HepG2 (cell line): ENCODE results near the gene ZNF444. TPM values are rescaled to one million over a fixed set of nuclear protein-coding genes. Genes with fewer than 3 reads are reported as not detected.

ENCODE experiments used
- ATAC-seq: fragments of 200-7000 bp; cut with Tn5 transposase; 3 replicates; pipeline ENCODE4 v1.9.1; 2020; ENCODE audit warnings: mild to moderate bottlenecking, moderate library complexity
- BruUV-seq: library from RNA; stranded (reverse); fragments of 400-500 nt; replicated peaks from 2 replicates; lab custom pipeline; 2021; lab: Mats Ljungman, UMichigan
- CTCF ChIA-PET: fragments of 300-600 bp; formaldehyde crosslinking; extraction: SDS; loops from one replicate; lab custom pipeline; 2021; ENCODE audit warnings: low total read pairs, inconsistent platforms, low intra/inter-chr PET ratio; lab: Yijun Ruan, JAX
- POLR2A ChIA-PET: fragments of 350-600 bp; sonication (Branson Sonifier 250); formaldehyde crosslinking; loops from one replicate; lab custom pipeline; 2020; ENCODE audit warnings: antibody characterized with exemption, inconsistent platforms; lab: Yijun Ruan, JAX
- DNase-seq: peaks from one replicate; pipeline ENCODE4 v3.0.0-alpha.2; 2015; ENCODE audit warnings: low spot score
- FAIRE-seq: peaks from 3 replicates; lab custom pipeline; 2011; peaks lifted over from hg19 to GRCh38; lab: Jason Lieb, UNC
- H2AFZ ChIP-seq: one replicate; pipeline ENCODE4 v1.6.1; 2011; ENCODE audit warnings: low read length, inconsistent platforms
- H3K27ac ChIP-seq: fragments of 300-600 bp; 3 replicates; pipeline ENCODE4 v1.8.0; 2011; ENCODE audit warnings: mixed run types, mild to moderate bottlenecking, mixed read lengths, low read length, inconsistent platforms; ENCODE audit not compliant: insufficient read depth; ENCODE audit errors: extremely low read length
- H3K27me3 ChIP-seq, 2 experiments: fragments of 200-600 bp in 1 of 2; 2 replicates in 1 of 2; 3 replicates in 1 of 2; pipeline versions ENCODE4 v1.6.0 to v1.8.0; 2011; ENCODE audit warnings: low read length in 2 of 2, mild to moderate bottlenecking in 2 of 2, moderate library complexity in 2 of 2, inconsistent platforms in 1 of 2; ENCODE audit not compliant: insufficient read depth in 2 of 2, control insufficient read depth in 1 of 2
- H3K36me3 ChIP-seq, 2 experiments: fragments of 200-600 bp in 1 of 2; replicated peaks in 1 of 2; 2 replicates in 1 of 2; 3 replicates in 1 of 2; pipeline versions ENCODE4 v1.5.1 to v1.8.0; 2011; ENCODE audit warnings: low read length in 2 of 2, inconsistent platforms in 1 of 2; ENCODE audit not compliant: insufficient read depth in 2 of 2, control insufficient read depth in 1 of 2
- H3K4me1 ChIP-seq: 2 replicates; pipeline ENCODE4 v1.5.1; 2012; ENCODE audit warnings: low read length, inconsistent platforms; ENCODE audit not compliant: insufficient read depth
- H3K4me2 ChIP-seq: 2 replicates; pipeline ENCODE4 v1.6.0; 2011; ENCODE audit warnings: low read depth, low read length, inconsistent platforms
- H3K4me3 ChIP-seq, 3 experiments: fragments of 200-600 bp in 1 of 3; sonication (generic), shearing (Covaris generic) in 1 of 3; replicated peaks in 1 of 3; 2 replicates each; pipeline ENCODE4 v1.5.1; 2011 to 2016; ENCODE audit warnings: low read length in 3 of 3, inconsistent platforms in 2 of 3, low read depth in 2 of 3, mild to moderate bottlenecking in 2 of 3, control low read depth in 1 of 3, mixed read lengths in 1 of 3; ENCODE audit not compliant: insufficient read depth in 1 of 3
- H3K79me2 ChIP-seq: one replicate; pipeline ENCODE4 v1.6.1; 2011; ENCODE audit warnings: low read length, inconsistent platforms; ENCODE audit not compliant: insufficient read depth
- H3K9ac ChIP-seq: 2 replicates; pipeline ENCODE4 v1.6.0; 2011; ENCODE audit warnings: mild to moderate bottlenecking, low read depth, low read length, inconsistent platforms; ENCODE audit not compliant: insufficient read depth
- H3K9me3 ChIP-seq: 2 replicates; pipeline ENCODE4 v1.5.1; 2012; ENCODE audit warnings: mild to moderate bottlenecking, low read length
- H4K20me1 ChIP-seq: 2 replicates; pipeline ENCODE4 v1.6.0; 2011; ENCODE audit warnings: inconsistent platforms, mild to moderate bottlenecking, low read length, moderate library complexity; ENCODE audit not compliant: insufficient read depth
- CHD2 ChIP-seq: IDR thresholded peaks from 2 replicates; pipeline ENCODE4 v1.6.1; 2011; ENCODE audit warnings: low read depth, low read length, improper control_type of control experiment
- NKX3-1 ChIP-seq: sonication (generic); formaldehyde crosslinking; IDR thresholded peaks from 2 replicates; pipeline ENCODE4 v1.5.0; 2020; ENCODE audit warnings: missing genetic modification reagents
- PRPF4 ChIP-seq: fragments of 200-400 bp; formaldehyde crosslinking; IDR thresholded peaks from 2 replicates; pipeline ENCODE4 v1.6.1; 2016; ENCODE audit warnings: low read length, low read depth; ENCODE audit not compliant: poor library complexity, severe bottlenecking
- REXO4 ChIP-seq: sonication (generic); formaldehyde crosslinking; IDR thresholded peaks from 2 replicates; pipeline ENCODE4 v1.8.0; 2022; ENCODE audit warnings: missing genetic modification reagents, mild to moderate bottlenecking, borderline replicate concordance
- ZBTB7A ChIP-seq: sonication (generic); formaldehyde crosslinking; IDR thresholded peaks from 2 replicates; pipeline ENCODE4 v1.8.0; 2022; ENCODE audit warnings: mild to moderate bottlenecking, missing genetic modification reagents
- ZC3H4 ChIP-seq: sonication (generic); formaldehyde crosslinking; IDR thresholded peaks from 2 replicates; pipeline ENCODE4 v1.4.0; 2020; ENCODE audit warnings: missing genetic modification reagents, borderline replicate concordance
- ZNF740 ChIP-seq: sonication (generic); formaldehyde crosslinking; IDR thresholded peaks from 2 replicates; pipeline ENCODE4 v1.4.0; 2020; ENCODE audit warnings: missing genetic modification reagents
- WGBS: methylation state at CpG from one replicate; pipeline ENCODE4 v1.1.6; 2017; ENCODE audit warnings: low lambda C conversion rate; 5-methylcytosine and 5-hydroxymethylcytosine counted together
- in situ Hi-C: cut with HindIII; loops from 2 replicates; pipeline ENCODE4 v1.10.0; 2017; ENCODE audit warnings: low pct_unique_long_range_greater_than_20kb; ENCODE audit not compliant: extremely low pct_ligation_motif_present
- intact Hi-C: fragments of 100-400 bp; cut with micrococcal nuclease; formaldehyde crosslinking; loops from one replicate; pipeline ENCODE4 v1.10.0; 2022; ENCODE audit not compliant: unreplicated experiment
- polyA plus RNA-seq, 8 experiments: library from polyadenylated mRNA; depleted of rRNA in 3 of 8; stranded (reverse) in 7 of 8; unstranded in 1 of 8; fragments of >200 nt; fragmentation: Illumina TruSeq in 4 of 8; extraction: Trizol in 4 of 8; gene quantifications; 2 replicates each; pipeline versions ENCODE4 v1.2.1 to v1.2.3, GENCODE V29; 2011 to 2016; ENCODE audit warnings: low read depth in 4 of 8, missing spikeins in 1 of 8, mixed read lengths in 1 of 8; ENCODE audit not compliant: insufficient read depth in 1 of 8
- total RNA-seq, 5 experiments: library from RNA; depleted of rRNA; stranded (reverse); fragments of >200 nt; fragmentation: Illumina TruSeq; extraction: Trizol; gene quantifications; 2 replicates each; pipeline ENCODE4 v1.2.3, GENCODE V29; 2016; ENCODE audit warnings: low read depth in 1 of 5
- TF ChIP-seq, protein P1 (sequence below): sonication (generic); formaldehyde crosslinking; IDR thresholded peaks from 2 replicates; pipeline ENCODE4 v1.5.1; 2020; ENCODE audit warnings: mild to moderate bottlenecking, missing genetic modification reagents
- TF ChIP-seq, protein P2 (sequence below): sonication (generic); formaldehyde crosslinking; IDR thresholded peaks from 2 replicates; pipeline ENCODE4 v1.4.0; 2020; ENCODE audit warnings: missing genetic modification reagents, borderline replicate concordance
- TF ChIP-seq, protein P3 (sequence below): sonication (generic); formaldehyde crosslinking; IDR thresholded peaks from 2 replicates; pipeline ENCODE4 v1.5.0; 2020; ENCODE audit warnings: missing genetic modification reagents
- TF ChIP-seq, protein P4 (sequence below): sonication (generic); formaldehyde crosslinking; IDR thresholded peaks from 2 replicates; pipeline ENCODE4 v1.4.0; 2020; ENCODE audit warnings: missing genetic modification reagents, borderline replicate concordance

The ZNF444 gene
- total and polyA plus RNA-seq, 2 of the 13 experiments (the other 11 are each of a cell fraction or from before 2014, with no cell fraction given) = 27.4 to 30.3 TPM

DNA sequence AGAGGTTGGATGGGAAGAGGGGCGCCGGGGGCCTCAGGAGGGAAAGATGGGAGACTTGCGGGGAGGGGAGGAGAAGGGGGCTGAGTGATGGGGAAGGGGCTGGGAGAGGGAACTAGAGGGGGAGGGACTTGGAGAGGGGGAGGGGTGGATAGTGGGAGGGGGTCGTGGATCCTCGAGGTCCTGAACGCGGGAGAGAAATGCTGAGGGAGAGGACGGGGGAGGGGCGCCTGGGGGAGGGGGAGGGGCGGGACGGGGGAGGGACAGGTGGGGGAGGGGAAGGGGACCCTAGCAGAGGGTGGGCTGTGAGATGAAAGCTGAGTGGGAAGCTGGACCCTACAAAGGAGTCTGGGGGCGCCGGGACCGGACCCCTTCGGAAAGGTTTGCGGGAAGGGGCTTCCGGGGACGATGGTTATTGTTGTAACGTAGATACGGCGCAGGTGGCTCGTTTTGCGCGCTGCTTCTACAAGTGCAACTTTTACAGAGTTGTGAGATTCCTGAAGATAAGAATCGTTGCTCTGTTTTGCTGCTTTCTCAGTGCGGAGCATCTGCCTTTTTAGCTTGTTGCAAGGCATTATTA lies 418 bp downstream of the ZNF444 start:
- BruUV-seq = no TSS peak
- peak overlapping the region; percentile 94 for H3K4me2 ChIP-seq
- peak overlapping the region; percentile 100 for H3K27ac ChIP-seq
- ATAC-seq (peak; percentile 1; the same call in 1 of the 3 replicates), DNase-seq (no peak), FAIRE-seq (no peak)
- in situ Hi-C loops (no loop called here), intact Hi-C loops (loop anchor here (1.0 to 2.0 kb wide), 2 partner anchors 20 to 29 kb away; partner anchors contain the start of gene ZNF787)
- peak overlapping the region; percentile 63 to 84 (median 83) for H3K4me3 ChIP-seq
- H3K4me1 ChIP-seq = peaks cover 83% of the 10 kb centered on the region
- ChIA-PET POLR2A (interaction anchor here (0.6 to 4.9 kb wide), 19 partner anchors 8 to 934 kb away, joined by 3 to 113 read pairs (median 9); partner anchors contain the start of genes GALP and ZNF787), CTCF (no interaction called here)
- no peaks in the 10 kb centered on the region; a peak in 1 of 5 replicates for H3K27me3 ChIP-seq
- no peaks in the 10 kb centered on the region; the same call in 1 of the 2 replicates for H4K20me1 ChIP-seq
- H2AFZ ChIP-seq = no peak overlapping the region
- no peaks in the 10 kb centered on the region for H3K9me3 ChIP-seq
- peak overlapping the region; percentile 98 for H3K9ac ChIP-seq
- 2% methylated on average over 21 of the region's 26 CpGs for WGBS
- H3K79me2 ChIP-seq = peaks cover 40% of the 10 kb centered on the region
- peaks cover 0 to 8% of the 10 kb centered on the region in 2 experiments; a peak in 2 of 5 replicates for H3K36me3 ChIP-seq
- TF ChIP-seq CHD2 (0 out of 2 replicates have a peak, but pooled peaks have one; percentile 38), REXO4 (CRISPR knock-in tag) (no peak), ZBTB7A (peak; percentile 55; the same call in 1 of the 2 replicates), PRPF4 (peak; percentile 57), ZC3H4 (CRISPR knock-in tag) (peak; percentile 87; the same call in 1 of the 2 replicates), ZNF740 (CRISPR knock-in tag) (0 out of 2 replicates have a peak, but pooled peaks have one; percentile 31), NKX3-1 (CRISPR knock-in tag) (no peak)
- TF ChIP-seq, protein P1, sequence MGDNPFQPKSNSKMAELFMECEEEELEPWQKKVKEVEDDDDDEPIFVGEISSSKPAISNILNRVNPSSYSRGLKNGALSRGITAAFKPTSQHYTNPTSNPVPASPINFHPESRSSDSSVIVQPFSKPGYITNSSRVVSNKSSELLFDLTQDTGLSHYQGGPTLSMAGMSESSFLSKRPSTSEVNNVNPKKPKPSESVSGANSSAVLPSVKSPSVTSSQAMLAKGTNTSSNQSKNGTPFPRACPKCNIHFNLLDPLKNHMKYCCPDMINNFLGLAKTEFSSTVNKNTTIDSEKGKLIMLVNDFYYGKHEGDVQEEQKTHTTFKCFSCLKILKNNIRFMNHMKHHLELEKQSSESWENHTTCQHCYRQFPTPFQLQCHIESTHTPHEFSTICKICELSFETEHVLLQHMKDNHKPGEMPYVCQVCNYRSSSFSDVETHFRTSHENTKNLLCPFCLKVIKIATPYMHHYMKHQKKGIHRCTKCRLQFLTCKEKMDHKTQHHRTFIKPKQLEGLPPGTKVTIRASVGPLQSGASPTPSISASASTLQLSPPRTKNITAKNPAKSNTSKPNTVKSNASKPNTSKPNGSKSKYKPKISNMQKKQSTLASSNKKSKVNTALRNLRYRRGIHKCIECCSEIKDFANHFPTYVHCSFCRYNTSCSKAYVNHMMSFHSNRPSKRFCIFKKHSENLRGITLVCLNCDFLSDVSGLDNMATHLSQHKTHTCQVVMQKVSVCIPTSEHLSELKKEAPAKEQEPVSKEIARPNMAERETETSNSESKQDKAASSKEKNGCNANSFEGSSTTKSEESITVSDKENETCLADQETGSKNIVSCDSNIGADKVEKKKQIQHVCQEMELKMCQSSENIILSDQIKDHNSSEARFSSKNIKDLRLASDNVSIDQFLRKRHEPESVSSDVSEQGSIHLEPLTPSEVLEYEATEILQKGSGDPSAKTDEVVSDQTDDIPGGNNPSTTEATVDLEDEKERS (CRISPR knock-in tag) = no peak
- TF ChIP-seq, protein P2, sequence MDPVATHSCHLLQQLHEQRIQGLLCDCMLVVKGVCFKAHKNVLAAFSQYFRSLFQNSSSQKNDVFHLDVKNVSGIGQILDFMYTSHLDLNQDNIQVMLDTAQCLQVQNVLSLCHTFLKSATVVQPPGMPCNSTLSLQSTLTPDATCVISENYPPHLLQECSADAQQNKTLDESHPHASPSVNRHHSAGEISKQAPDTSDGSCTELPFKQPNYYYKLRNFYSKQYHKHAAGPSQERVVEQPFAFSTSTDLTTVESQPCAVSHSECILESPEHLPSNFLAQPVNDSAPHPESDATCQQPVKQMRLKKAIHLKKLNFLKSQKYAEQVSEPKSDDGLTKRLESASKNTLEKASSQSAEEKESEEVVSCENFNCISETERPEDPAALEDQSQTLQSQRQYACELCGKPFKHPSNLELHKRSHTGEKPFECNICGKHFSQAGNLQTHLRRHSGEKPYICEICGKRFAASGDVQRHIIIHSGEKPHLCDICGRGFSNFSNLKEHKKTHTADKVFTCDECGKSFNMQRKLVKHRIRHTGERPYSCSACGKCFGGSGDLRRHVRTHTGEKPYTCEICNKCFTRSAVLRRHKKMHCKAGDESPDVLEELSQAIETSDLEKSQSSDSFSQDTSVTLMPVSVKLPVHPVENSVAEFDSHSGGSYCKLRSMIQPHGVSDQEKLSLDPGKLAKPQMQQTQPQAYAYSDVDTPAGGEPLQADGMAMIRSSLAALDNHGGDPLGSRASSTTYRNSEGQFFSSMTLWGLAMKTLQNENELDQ (CRISPR knock-in tag) = no peak
- TF ChIP-seq, protein P3, sequence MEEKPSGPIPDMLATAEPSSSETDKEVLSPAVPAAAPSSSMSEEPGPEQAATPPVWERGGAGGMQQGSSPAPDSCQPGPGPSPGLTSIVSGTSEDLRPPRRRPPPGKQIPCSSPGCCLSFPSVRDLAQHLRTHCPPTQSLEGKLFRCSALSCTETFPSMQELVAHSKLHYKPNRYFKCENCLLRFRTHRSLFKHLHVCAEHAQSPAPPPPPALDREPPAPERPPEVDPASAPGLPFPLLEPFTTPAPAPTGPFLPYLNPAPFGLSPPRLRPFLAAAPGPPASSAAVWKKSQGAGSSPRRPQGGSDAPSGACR (CRISPR knock-in tag) = 0 out of 2 replicates have a peak, but pooled peaks have one; percentile 11
- TF ChIP-seq, protein P4, sequence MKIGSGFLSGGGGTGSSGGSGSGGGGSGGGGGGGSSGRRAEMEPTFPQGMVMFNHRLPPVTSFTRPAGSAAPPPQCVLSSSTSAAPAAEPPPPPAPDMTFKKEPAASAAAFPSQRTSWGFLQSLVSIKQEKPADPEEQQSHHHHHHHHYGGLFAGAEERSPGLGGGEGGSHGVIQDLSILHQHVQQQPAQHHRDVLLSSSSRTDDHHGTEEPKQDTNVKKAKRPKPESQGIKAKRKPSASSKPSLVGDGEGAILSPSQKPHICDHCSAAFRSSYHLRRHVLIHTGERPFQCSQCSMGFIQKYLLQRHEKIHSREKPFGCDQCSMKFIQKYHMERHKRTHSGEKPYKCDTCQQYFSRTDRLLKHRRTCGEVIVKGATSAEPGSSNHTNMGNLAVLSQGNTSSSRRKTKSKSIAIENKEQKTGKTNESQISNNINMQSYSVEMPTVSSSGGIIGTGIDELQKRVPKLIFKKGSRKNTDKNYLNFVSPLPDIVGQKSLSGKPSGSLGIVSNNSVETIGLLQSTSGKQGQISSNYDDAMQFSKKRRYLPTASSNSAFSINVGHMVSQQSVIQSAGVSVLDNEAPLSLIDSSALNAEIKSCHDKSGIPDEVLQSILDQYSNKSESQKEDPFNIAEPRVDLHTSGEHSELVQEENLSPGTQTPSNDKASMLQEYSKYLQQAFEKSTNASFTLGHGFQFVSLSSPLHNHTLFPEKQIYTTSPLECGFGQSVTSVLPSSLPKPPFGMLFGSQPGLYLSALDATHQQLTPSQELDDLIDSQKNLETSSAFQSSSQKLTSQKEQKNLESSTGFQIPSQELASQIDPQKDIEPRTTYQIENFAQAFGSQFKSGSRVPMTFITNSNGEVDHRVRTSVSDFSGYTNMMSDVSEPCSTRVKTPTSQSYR (CRISPR knock-in tag) = peak; percentile 76
